OCI-LY1 (cell line): ENCODE results near the gene ADGRD2.

ENCODE experiments used
- EZH2 ChIP-seq: fragments of 200-600 bp; sonication (generic), shearing (Covaris generic); IDR thresholded peaks from 2 replicates; pipeline ENCODE4 v1.8.0; 2017; ENCODE audit warnings: borderline replicate concordance, mixed run types, mild to moderate bottlenecking, antibody characterized with exemption, low read length, moderate library complexity, mixed read lengths
- TF ChIP-seq, protein P1 (sequence below): fragments of 200-600 bp; sonication (generic), shearing (Covaris generic); IDR thresholded peaks from 2 replicates; pipeline ENCODE4 v1.5.1; 2017; ENCODE audit warnings: mild to moderate bottlenecking, antibody characterized with exemption, low read length, moderate library complexity, mixed read lengths

DNA sequence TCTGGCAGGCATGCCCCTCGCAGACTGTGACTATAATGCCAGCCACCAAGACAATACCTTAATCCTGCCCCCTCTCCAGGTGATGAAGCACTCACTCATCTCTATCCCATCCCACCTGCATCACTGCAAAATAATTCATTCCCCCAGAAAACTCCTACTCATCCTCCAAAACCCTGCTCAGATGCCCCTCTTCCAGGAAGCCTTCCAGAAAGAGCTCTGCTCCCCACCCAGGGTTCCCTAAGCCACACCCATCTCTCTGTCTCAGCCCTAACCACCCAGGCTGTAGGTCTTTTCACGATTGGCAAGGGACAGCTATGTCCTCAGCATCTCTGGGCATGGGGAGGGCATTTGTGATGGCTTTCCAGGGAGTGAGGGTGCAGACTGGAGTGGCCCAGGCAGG, 39.8 kb downstream of the ADGRD2 start:
- TF ChIP-seq, protein P1, sequence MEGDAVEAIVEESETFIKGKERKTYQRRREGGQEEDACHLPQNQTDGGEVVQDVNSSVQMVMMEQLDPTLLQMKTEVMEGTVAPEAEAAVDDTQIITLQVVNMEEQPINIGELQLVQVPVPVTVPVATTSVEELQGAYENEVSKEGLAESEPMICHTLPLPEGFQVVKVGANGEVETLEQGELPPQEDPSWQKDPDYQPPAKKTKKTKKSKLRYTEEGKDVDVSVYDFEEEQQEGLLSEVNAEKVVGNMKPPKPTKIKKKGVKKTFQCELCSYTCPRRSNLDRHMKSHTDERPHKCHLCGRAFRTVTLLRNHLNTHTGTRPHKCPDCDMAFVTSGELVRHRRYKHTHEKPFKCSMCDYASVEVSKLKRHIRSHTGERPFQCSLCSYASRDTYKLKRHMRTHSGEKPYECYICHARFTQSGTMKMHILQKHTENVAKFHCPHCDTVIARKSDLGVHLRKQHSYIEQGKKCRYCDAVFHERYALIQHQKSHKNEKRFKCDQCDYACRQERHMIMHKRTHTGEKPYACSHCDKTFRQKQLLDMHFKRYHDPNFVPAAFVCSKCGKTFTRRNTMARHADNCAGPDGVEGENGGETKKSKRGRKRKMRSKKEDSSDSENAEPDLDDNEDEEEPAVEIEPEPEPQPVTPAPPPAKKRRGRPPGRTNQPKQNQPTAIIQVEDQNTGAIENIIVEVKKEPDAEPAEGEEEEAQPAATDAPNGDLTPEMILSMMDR = no peak
- TF ChIP-seq EZH2 = no peak
